ENCODE results near the gene REEP1. TPM values are rescaled to one million over a fixed set of nuclear protein-coding genes. Genes with fewer than 3 reads are reported as not detected.

REEP1 gene
- total RNA-seq, 2 donors from 2014 or later = 20.9 to 22.7 TPM

DNA sequence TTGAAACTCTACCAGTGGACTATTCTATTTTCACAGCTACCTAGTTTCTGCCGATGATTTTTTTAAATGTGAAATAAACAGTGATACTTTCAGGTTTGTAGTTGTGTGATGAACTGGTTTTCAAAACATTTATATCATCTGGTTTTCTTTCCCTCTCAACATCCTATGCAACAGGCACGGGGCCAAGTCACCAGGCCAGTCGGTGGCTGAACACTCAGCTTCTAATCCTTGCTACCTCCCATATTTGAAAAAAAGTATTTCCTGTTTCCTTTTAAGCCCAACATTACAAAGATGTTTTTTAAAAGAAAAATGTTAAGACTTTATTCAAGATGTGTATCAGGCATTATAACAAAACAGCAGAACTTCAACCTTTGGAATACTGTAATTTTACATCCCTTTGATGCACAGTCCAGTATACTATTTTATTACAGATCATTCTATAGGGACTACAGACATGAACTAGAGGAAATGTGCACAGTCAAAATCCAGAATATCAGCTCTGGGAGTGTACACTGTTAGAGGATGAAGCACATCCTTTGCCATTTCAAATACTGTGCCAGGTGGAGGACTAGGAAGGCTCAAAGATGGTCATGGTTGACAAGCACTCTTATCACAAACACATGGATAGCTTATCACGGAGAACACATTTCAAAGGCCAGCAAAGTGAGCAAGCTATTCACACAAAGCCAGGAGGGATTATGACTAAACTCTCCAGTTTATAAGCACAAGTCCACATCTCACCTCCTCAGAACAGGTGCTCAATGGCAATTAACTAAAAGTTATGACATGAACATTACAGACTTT lies 123.5 kb downstream of the REEP1 start:
- no peaks in the 10 kb centered on the region for H3K27me3 ChIP-seq (replicated peaks; ENCODE audit: insufficient read depth)
- no peak for TF ChIP-seq CTCF (IDR thresholded peaks at IDR 0.05)
- peaks cover 7% of the 10 kb centered on the region for H3K36me3 ChIP-seq
- ATAC-seq (ENCODE audit: insufficient number of reproducible peaks, low FRiP score, low read depth) = no peak
- no peak for DNase-seq (ENCODE audit: low spot score)
- H3K9me3 ChIP-seq = no peaks in the 10 kb centered on the region
- peak overlapping the region in 1 of 2 donors; percentile 6 for H3K27ac ChIP-seq
- H3K4me1 ChIP-seq (ENCODE audit: control insufficient read depth in 1 of 2, low read depth in 2 of 2) = peaks cover 0 to 15% of the 10 kb centered on the region in 2 donors
- no peak overlapping the region for H3K4me3 ChIP-seq

DNA sequence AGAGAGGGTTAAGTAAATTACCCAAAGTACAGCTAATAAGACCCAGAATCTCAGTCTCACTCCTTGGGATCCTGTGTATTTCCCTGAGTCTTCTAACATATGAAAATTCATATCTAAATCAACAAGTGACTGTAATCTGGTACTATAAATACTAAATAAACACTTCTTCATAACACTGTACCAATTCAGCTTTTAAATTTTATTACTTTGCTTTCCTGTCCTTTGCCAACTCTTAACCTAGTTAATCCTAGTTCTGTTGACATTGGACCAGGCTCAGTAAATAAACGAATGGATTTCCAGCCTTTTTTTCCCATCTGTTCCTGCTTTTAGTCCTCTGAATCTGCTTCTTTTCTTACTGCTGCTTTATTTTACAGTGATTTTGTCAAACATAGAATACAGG lies 124.4 kb downstream of the REEP1 start:
- H3K36me3 ChIP-seq = peaks cover 15% of the 10 kb centered on the region
- TF ChIP-seq CTCF (IDR thresholded peaks at IDR 0.05) = no peak
- DNase-seq (ENCODE audit: low spot score) (no peak), ATAC-seq (ENCODE audit: insufficient number of reproducible peaks, low FRiP score, low read depth) (no peak)
- H3K9me3 ChIP-seq = no peaks in the 10 kb centered on the region
- no peak overlapping the region for H3K4me3 ChIP-seq
- H3K4me1 ChIP-seq (ENCODE audit: control insufficient read depth in 1 of 2, low read depth in 2 of 2) = peaks cover 0 to 15% of the 10 kb centered on the region in 2 donors
- H3K27me3 ChIP-seq (replicated peaks; ENCODE audit: insufficient read depth) = no peaks in the 10 kb centered on the region
- peak overlapping the region; percentile 1 to 6 for H3K27ac ChIP-seq

GRCh38 chr2:86211796-86212188 lies 125.6 kb downstream of the REEP1 start:
- Histone ChIP-seq H3K27ac (no peak overlapping the region), H3K36me3 (peaks cover 27% of the 10 kb centered on the region)
- no peak for TF ChIP-seq CTCF (IDR thresholded peaks at IDR 0.05)

GRCh38 chr2:86211033-86211795 lies 126.2 kb downstream of the REEP1 start:
- TF ChIP-seq CTCF (IDR thresholded peaks at IDR 0.05) = no peak
- Histone ChIP-seq H3K36me3 (peaks cover 33% of the 10 kb centered on the region), H3K27me3 (replicated peaks; ENCODE audit: insufficient read depth) (no peaks in the 10 kb centered on the region), H3K9me3 (no peaks in the 10 kb centered on the region), H3K27ac (no peak overlapping the region), H3K4me3 (no peak overlapping the region), H3K4me1 (ENCODE audit: control insufficient read depth in 1 of 2, low read depth in 2 of 2) (peaks cover 0 to 15% of the 10 kb centered on the region in 2 donors)
- no peak for DNase-seq (ENCODE audit: low spot score)
- ATAC-seq (ENCODE audit: insufficient number of reproducible peaks, low FRiP score, low read depth) = no peak

More at GRCh38 chr2:86211796-86212188, 125.6 kb downstream of the REEP1 start:
- Histone ChIP-seq H3K27me3 (replicated peaks; ENCODE audit: insufficient read depth) (no peaks in the 10 kb centered on the region), H3K4me3 (no peak overlapping the region), H3K9me3 (no peaks in the 10 kb centered on the region), H3K4me1 (ENCODE audit: control insufficient read depth in 1 of 2, low read depth in 2 of 2) (peaks cover 0 to 15% of the 10 kb centered on the region in 2 donors)
- DNase-seq (ENCODE audit: low spot score) (no peak), ATAC-seq (ENCODE audit: insufficient number of reproducible peaks, low FRiP score, low read depth) (no peak)

GRCh38 chr2:86204458-86204857 lies 133.0 kb downstream of the REEP1 start:
- H3K4me1 ChIP-seq (ENCODE audit: control insufficient read depth in 1 of 2, low read depth in 2 of 2) = peaks cover 2 to 12% of the 10 kb centered on the region in 2 donors
- peaks cover 25% of the 10 kb centered on the region for H3K36me3 ChIP-seq
- ATAC-seq (ENCODE audit: insufficient number of reproducible peaks, low FRiP score, low read depth) = no peak
- no peak for TF ChIP-seq CTCF (IDR thresholded peaks at IDR 0.05)
- H3K27me3 ChIP-seq (replicated peaks; ENCODE audit: insufficient read depth) = no peaks in the 10 kb centered on the region
- no peak overlapping the region for H3K4me3 ChIP-seq
- DNase-seq (ENCODE audit: low spot score) = no peak
- no peaks in the 10 kb centered on the region for H3K9me3 ChIP-seq
- H3K27ac ChIP-seq = no peak overlapping the region
